K562 (cell line): ENCODE data around the gene SRC. TPM values are rescaled to one million over a fixed set of nuclear protein-coding genes. Genes with fewer than 3 reads are reported as not detected.

Experiments
- DMBX1 ChIP-seq: fragments of 250-450 bp; sonication (Bioruptor Pico); IDR thresholded peaks from 2 replicates; pipeline ENCODE4 v1.8.0; 2022; ENCODE audit warnings: inconsistent platforms, mild to moderate bottlenecking, moderate library complexity, borderline replicate concordance
- ILF3 ChIP-seq: fragments of 450-650 bp; IDR thresholded peaks from 2 replicates; pipeline ENCODE4 v1.6.1; 2018; ENCODE audit warnings: antibody characterized with exemption, mild to moderate bottlenecking, moderate library complexity, borderline replicate concordance
- ILK ChIP-seq: fragments of 450-650 bp; IDR thresholded peaks from 2 replicates; pipeline ENCODE4 v1.6.1; 2016; ENCODE audit warnings: missing genetic modification characterization, low read depth, mild to moderate bottlenecking, missing compliant biosample characterization, moderate library complexity, borderline replicate concordance
- IRF9 ChIP-seq: fragments of 450-650 bp; IDR thresholded peaks from 2 replicates; pipeline ENCODE4 v1.6.1; 2016; ENCODE audit warnings: missing biosample characterization, missing genetic modification characterization
- JUNB ChIP-seq: fragments of 450-650 bp; formaldehyde crosslinking; conservative IDR thresholded peaks from 2 replicates; pipeline ENCODE4 v1.4.0; 2020; ENCODE audit warnings: mild to moderate bottlenecking
- MEIS2 ChIP-seq: fragments of 450-650 bp; IDR thresholded peaks from 2 replicates; pipeline ENCODE4 v1.6.1; 2014; ENCODE audit warnings: mild to moderate bottlenecking; ENCODE audit not compliant: partially characterized antibody
- POLR2A ChIP-seq: fragments of 450-650 bp; conservative IDR thresholded peaks from 2 replicates; pipeline ENCODE4 v1.6.1; 2016
- POLR2AphosphoS5 ChIP-seq: IDR thresholded peaks from 2 replicates; pipeline ENCODE4 v1.6.1; 2011; ENCODE audit warnings: mild to moderate bottlenecking, low read depth, low read length, moderate library complexity; ENCODE audit not compliant: control insufficient read depth, insufficient read depth
- PRMT5 ChIP-seq: sonication (generic); formaldehyde crosslinking; IDR thresholded peaks from 2 replicates; pipeline ENCODE4 v1.5.0; 2020; ENCODE audit warnings: missing genetic modification reagents
- TAF9B ChIP-seq: fragments of 450-650 bp; IDR thresholded peaks from 2 replicates; pipeline ENCODE4 v1.6.1; 2018; ENCODE audit warnings: mild to moderate bottlenecking; ENCODE audit not compliant: partially characterized antibody
- ZKSCAN1 ChIP-seq: fragments of 150-350 bp; IDR thresholded peaks from 2 replicates; pipeline ENCODE4 v1.6.1; 2016; ENCODE audit warnings: low read depth, low read length
- ZNF121 ChIP-seq: sonication (generic); formaldehyde crosslinking; conservative IDR thresholded peaks from 2 replicates; pipeline ENCODE4 v1.8.0; 2022; ENCODE audit warnings: missing genetic modification reagents
- ZNF311 ChIP-seq: fragments of 250-450 bp; sonication (Bioruptor Pico); IDR thresholded peaks from 2 replicates; pipeline ENCODE4 v1.4.0; 2020; ENCODE audit warnings: mild to moderate bottlenecking, moderate library complexity
- ZNF699 ChIP-seq: fragments of 250-450 bp; sonication (Bioruptor Pico); IDR thresholded peaks from 2 replicates; pipeline ENCODE4 v1.8.0; 2021; ENCODE audit warnings: mild to moderate bottlenecking, moderate library complexity; ENCODE audit not compliant: insufficient replicate concordance
- polyA plus RNA-seq, 8 experiments: library from polyadenylated mRNA; depleted of rRNA in 4 of 8; stranded (reverse) in 5 of 8; unstranded in 3 of 8; fragments of >200 nt; fragmentation: Nextera tagmentation in 2 of 8; fragmentation: Illumina TruSeq in 1 of 8; extraction: Ambion mirVana in 2 of 8; extraction: Trizol in 1 of 8; gene quantifications; 2 replicates each; pipeline versions ENCODE4 v1.2.1 to v1.2.3, GENCODE V29; 2011 to 2014; ENCODE audit warnings: inconsistent platforms in 1 of 8, missing spikeins in 1 of 8
- total RNA-seq, 7 experiments: library from RNA; depleted of rRNA in 6 of 7; stranded (reverse); fragments of >200 nt in 6 of 7; fragmentation: Illumina TruSeq in 2 of 7; extraction: Trizol in 2 of 7; gene quantifications; 2 replicates each; pipeline versions ENCODE4 v1.2.1 to v1.2.3, GENCODE V29; 2011 to 2021; ENCODE audit warnings: low replicate concordance in 1 of 7
- TF ChIP-seq, protein P1 (sequence below): fragments of 450-650 bp; conservative IDR thresholded peaks from 2 replicates; pipeline ENCODE4 v1.6.1; 2016; ENCODE audit warnings: missing genetic modification characterization, low read depth, mild to moderate bottlenecking, control low read depth, missing compliant biosample characterization
- TF ChIP-seq, protein P2 (sequence below): fragments of 450-650 bp; IDR thresholded peaks from 2 replicates; pipeline ENCODE4 v1.6.1; 2016; ENCODE audit warnings: borderline replicate concordance
- TF ChIP-seq, protein P3 (sequence below), 2 experiments: fragments of 250-450 bp in 1 of 2; fragments of 450-650 bp in 1 of 2; sonication (Bioruptor Pico) in 1 of 2; IDR thresholded peaks; 2 replicates each; pipeline versions ENCODE4 v1.6.1 to v1.8.0; 2016 to 2021; ENCODE audit warnings: mild to moderate bottlenecking in 2 of 2, moderate library complexity in 2 of 2, missing compliant biosample characterization in 1 of 2, missing genetic modification characterization in 1 of 2
- TF ChIP-seq, protein P4 (sequence below): fragments of 250-450 bp; sonication (Bioruptor Pico); IDR thresholded peaks from 2 replicates; pipeline ENCODE4 v1.5.1; 2021; ENCODE audit warnings: mild to moderate bottlenecking
- TF ChIP-seq, protein P5 (sequence below): sonication (generic); formaldehyde crosslinking; IDR thresholded peaks from 2 replicates; pipeline ENCODE4 v1.8.1; 2022; ENCODE audit warnings: missing genetic modification reagents

SRC gene
- total and polyA plus RNA-seq, 9 of the 15 experiments (the other 6 are each of a cell fraction or from before 2014, with no cell fraction given) = 0.06 to 8.5 (median 3.1) TPM

DNA sequence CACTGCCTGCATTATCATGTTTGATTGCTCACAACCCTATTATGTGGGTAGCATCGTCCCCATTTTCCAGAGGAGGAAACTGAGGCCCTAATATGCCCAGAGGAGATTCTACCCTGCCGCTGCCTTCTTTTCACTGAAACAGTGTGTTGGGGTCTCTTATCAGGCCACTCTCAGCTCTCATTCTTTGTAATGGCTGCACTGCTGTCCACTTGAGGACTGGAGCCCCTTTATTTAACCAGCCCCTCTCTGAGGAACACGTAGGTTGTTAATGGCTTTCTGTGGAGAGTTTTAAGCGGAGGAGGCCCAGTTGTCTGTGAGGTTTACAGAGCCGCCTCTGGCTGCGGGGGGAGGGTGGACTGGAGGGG is 32.5 kb downstream of the SRC start (continued):
- TF ChIP-seq, protein P1, sequence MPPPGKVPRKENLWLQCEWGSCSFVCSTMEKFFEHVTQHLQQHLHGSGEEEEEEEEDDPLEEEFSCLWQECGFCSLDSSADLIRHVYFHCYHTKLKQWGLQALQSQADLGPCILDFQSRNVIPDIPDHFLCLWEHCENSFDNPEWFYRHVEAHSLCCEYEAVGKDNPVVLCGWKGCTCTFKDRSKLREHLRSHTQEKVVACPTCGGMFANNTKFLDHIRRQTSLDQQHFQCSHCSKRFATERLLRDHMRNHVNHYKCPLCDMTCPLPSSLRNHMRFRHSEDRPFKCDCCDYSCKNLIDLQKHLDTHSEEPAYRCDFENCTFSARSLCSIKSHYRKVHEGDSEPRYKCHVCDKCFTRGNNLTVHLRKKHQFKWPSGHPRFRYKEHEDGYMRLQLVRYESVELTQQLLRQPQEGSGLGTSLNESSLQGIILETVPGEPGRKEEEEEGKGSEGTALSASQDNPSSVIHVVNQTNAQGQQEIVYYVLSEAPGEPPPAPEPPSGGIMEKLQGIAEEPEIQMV (tag) = peak; percentile 52; the same call in 1 of the 2 replicates
- TF ChIP-seq ILK (tag) = no peak
- TF ChIP-seq, protein P2, sequence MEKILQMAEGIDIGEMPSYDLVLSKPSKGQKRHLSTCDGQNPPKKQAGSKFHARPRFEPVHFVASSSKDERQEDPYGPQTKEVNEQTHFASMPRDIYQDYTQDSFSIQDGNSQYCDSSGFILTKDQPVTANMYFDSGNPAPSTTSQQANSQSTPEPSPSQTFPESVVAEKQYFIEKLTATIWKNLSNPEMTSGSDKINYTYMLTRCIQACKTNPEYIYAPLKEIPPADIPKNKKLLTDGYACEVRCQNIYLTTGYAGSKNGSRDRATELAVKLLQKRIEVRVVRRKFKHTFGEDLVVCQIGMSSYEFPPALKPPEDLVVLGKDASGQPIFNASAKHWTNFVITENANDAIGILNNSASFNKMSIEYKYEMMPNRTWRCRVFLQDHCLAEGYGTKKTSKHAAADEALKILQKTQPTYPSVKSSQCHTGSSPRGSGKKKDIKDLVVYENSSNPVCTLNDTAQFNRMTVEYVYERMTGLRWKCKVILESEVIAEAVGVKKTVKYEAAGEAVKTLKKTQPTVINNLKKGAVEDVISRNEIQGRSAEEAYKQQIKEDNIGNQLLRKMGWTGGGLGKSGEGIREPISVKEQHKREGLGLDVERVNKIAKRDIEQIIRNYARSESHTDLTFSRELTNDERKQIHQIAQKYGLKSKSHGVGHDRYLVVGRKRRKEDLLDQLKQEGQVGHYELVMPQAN = no peak
- no peak for TF ChIP-seq PRMT5 (CRISPR knock-in tag)
- TF ChIP-seq, protein P3, sequence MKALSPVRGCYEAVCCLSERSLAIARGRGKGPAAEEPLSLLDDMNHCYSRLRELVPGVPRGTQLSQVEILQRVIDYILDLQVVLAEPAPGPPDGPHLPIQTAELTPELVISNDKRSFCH (CRISPR knock-in tag; IDR thresholded peaks at IDR 0.05) = no peak
- TF ChIP-seq, protein P3 (tag; IDR thresholded peaks at IDR 0.05) = peak; percentile 34; the same call in 1 of the 2 replicates
- TF ChIP-seq DMBX1 = peak; percentile 85
- TF ChIP-seq, protein P4, sequence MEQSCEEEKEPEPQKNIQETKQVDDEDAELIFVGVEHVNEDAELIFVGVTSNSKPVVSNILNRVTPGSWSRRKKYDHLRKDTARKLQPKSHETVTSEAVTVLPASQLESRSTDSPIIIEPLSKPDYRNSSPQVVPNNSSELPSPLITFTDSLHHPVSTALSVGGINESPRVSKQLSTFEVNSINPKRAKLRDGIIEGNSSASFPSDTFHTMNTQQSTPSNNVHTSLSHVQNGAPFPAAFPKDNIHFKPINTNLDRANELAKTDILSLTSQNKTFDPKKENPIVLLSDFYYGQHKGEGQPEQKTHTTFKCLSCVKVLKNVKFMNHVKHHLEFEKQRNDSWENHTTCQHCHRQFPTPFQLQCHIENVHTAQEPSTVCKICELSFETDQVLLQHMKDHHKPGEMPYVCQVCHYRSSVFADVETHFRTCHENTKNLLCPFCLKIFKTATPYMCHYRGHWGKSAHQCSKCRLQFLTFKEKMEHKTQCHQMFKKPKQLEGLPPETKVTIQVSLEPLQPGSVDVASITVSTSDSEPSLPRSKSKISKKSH (CRISPR knock-in tag) = no peak
- TF ChIP-seq ZKSCAN1 = peak; percentile 22; the same call in 1 of the 2 replicates
- no peak for TF ChIP-seq ILF3
- TF ChIP-seq TAF9B = no peak
- no peak for TF ChIP-seq POLR2A
- TF ChIP-seq, protein P5, sequence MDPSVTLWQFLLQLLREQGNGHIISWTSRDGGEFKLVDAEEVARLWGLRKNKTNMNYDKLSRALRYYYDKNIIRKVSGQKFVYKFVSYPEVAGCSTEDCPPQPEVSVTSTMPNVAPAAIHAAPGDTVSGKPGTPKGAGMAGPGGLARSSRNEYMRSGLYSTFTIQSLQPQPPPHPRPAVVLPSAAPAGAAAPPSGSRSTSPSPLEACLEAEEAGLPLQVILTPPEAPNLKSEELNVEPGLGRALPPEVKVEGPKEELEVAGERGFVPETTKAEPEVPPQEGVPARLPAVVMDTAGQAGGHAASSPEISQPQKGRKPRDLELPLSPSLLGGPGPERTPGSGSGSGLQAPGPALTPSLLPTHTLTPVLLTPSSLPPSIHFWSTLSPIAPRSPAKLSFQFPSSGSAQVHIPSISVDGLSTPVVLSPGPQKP (CRISPR knock-in tag) = no peak
- no peak for TF ChIP-seq ZNF699 (CRISPR knock-in tag)
- TF ChIP-seq MEIS2 = no peak
- peak; percentile 81 for TF ChIP-seq ZNF311 (CRISPR knock-in tag)
- TF ChIP-seq ZNF121 (CRISPR knock-in tag) = peak; percentile 46; the same call in 1 of the 2 replicates
- no peak for TF ChIP-seq POLR2AphosphoS5
- no peak for TF ChIP-seq JUNB
- TF ChIP-seq IRF9 (tag) = 0 out of 2 replicates have a peak, but pooled peaks have one; percentile 40
